Activated gamma-delta T cell treated with Interleukin-2 at 50 U/mL for 16 hours (primary cell): Measurements from ENCODE around the gene PTPRN2.
"Not testable (repeated sequence)": the region's sequence is repeated elsewhere in the genome, so short reads cannot be mapped to it uniquely, and the experiment has no call there.

Experiments used
- DNase-seq: peaks from one replicate; pipeline ENCODE4 v3.0.0-alpha.2; 2020

PTPRN2 gene

GRCh38 chr7:157574120-157574825 lies 1013.4 kb downstream of the PTPRN2 start:
- no peak for DNase-seq

GRCh38 chr7:157573244-157573643 lies 1014.4 kb downstream of the PTPRN2 start:
- DNase-seq, result no peak

GRCh38 chr7:157572622-157573021 lies 1015.0 kb downstream of the PTPRN2 start:
- no peak for DNase-seq

- no peak for DNase-seq
Measured at GRCh38 chr7:157570531-157571200, 1017.0 kb downstream of the PTPRN2 start.

GRCh38 chr7:157569967-157570366 lies 1017.7 kb downstream of the PTPRN2 start:
- no peak for DNase-seq

GRCh38 chr7:157568770-157569584 lies 1018.6 kb downstream of the PTPRN2 start:
- DNase-seq, result peak; percentile 43

GRCh38 chr7:157568106-157568769 lies 1019.4 kb downstream of the PTPRN2 start:
- DNase-seq, result no peak

- no peak for DNase-seq
Measured at GRCh38 chr7:157567666-157568065, 1020.0 kb downstream of the PTPRN2 start.

- no peak for DNase-seq
Measured at GRCh38 chr7:157566631-157567006, 1021.0 kb downstream of the PTPRN2 start.

GRCh38 chr7:157565981-157566630 lies 1021.5 kb downstream of the PTPRN2 start:
- DNase-seq, result no peak

- no peak for DNase-seq
Measured at GRCh38 chr7:157565201-157565626, 1022.4 kb downstream of the PTPRN2 start.

GRCh38 chr7:157564517-157565177 lies 1023.0 kb downstream of the PTPRN2 start:
- no peak for DNase-seq

GRCh38 chr7:157563467-157564135 lies 1024.0 kb downstream of the PTPRN2 start:
- not testable (repeated sequence) for DNase-seq

- not testable (repeated sequence) for DNase-seq
Measured at GRCh38 chr7:157562522-157563398, 1024.9 kb downstream of the PTPRN2 start.

- no peak for DNase-seq
Measured at GRCh38 chr7:157561816-157562410, 1025.7 kb downstream of the PTPRN2 start.

- no peak for DNase-seq
Measured at GRCh38 chr7:157561523-157561785, 1026.2 kb downstream of the PTPRN2 start.

- no peak for DNase-seq
Measured at GRCh38 chr7:157560710-157561522, 1026.7 kb downstream of the PTPRN2 start.

- no peak for DNase-seq
Measured at GRCh38 chr7:157560258-157560654, 1027.4 kb downstream of the PTPRN2 start.

GRCh38 chr7:157559596-157560257 lies 1027.9 kb downstream of the PTPRN2 start:
- no peak for DNase-seq
